T-helper 17 cell (primary cell): ENCODE measurements around the gene ADGRA1. TPM values are rescaled to one million over a fixed set of nuclear protein-coding genes. Genes with fewer than 3 reads are reported as not detected.
A peak's percentile ranks its signal among the peaks of the same experiment; 100 is the strongest.

Experiments
- ATAC-seq: fragments of 150-1000 bp; cut with Tn5 transposase; 2 replicates; pipeline ENCODE4 v1.10.0; 2021; ENCODE audit warnings: mild to moderate bottlenecking, moderate library complexity
- DNase-seq, 3 donors: peaks; one replicate each; pipeline versions ENCODE4 v3.0.0 to v3.0.0-alpha.2; 2020 to 2021
- H3K9me3 ChIP-seq: one replicate; pipeline ENCODE4 v1.7.0; 2013; ENCODE audit warnings: low read length, mild to moderate bottlenecking; ENCODE audit not compliant: control insufficient read depth, poor library complexity, severe bottlenecking
- H3K27ac Mint-ChIP-seq: one replicate; pipeline ENCODE4 v1.8.0; 2022; ENCODE audit warnings: mild to moderate bottlenecking, moderate library complexity, mixed read lengths
- H3K27me3 Mint-ChIP-seq: one replicate; pipeline ENCODE4 v1.8.0; 2022; ENCODE audit warnings: mixed read lengths
- H3K36me3 Mint-ChIP-seq: one replicate; pipeline ENCODE4 v1.8.0; 2022; ENCODE audit warnings: low read depth, mixed read lengths
- H3K4me1 Mint-ChIP-seq: one replicate; pipeline ENCODE4 v1.8.0; 2022; ENCODE audit warnings: mild to moderate bottlenecking, mixed read lengths
- H3K4me3 Mint-ChIP-seq: one replicate; pipeline ENCODE4 v1.8.0; 2022; ENCODE audit warnings: mild to moderate bottlenecking, moderate library complexity, mixed read lengths
- total RNA-seq, 4 donors: library from RNA in 2 of 4; stranded (reverse) in 2 of 4; gene quantifications; one replicate each; pipeline ENCODE4 v1.2.3 and lab custom pipeline; 2022 to 2026

ADGRA1 gene
- total RNA-seq, 2 donors from 2014 or later, result not detected

- no peak for ATAC-seq
- no peak for DNase-seq
- Mint-ChIP-seq H3K27ac (no peak overlapping the region), H3K36me3 (no peaks in the 10 kb centered on the region), H3K4me3 (no peak overlapping the region), H3K4me1 (peaks cover 4% of the 10 kb centered on the region), H3K27me3 (peaks cover 24% of the 10 kb centered on the region)
- no peaks in the 10 kb centered on the region for H3K9me3 ChIP-seq
Observed at GRCh38 chr10:133098426-133099124, 10.9 kb downstream of the ADGRA1 start.

GRCh38 chr10:133099571-133099970, 11.8 kb downstream of the ADGRA1 start:
- Mint-ChIP-seq H3K27ac (no peak overlapping the region), H3K4me1 (peaks cover 4% of the 10 kb centered on the region), H3K36me3 (no peaks in the 10 kb centered on the region), H3K4me3 (no peak overlapping the region), H3K27me3 (peaks cover 24% of the 10 kb centered on the region)
- ATAC-seq (no peak), DNase-seq (no peak)
- H3K9me3 ChIP-seq, result no peaks in the 10 kb centered on the region

GRCh38 chr10:133100186-133100585, 12.5 kb downstream of the ADGRA1 start:
- H3K4me1 Mint-ChIP-seq, result peaks cover 4% of the 10 kb centered on the region
- DNase-seq, result no peak
- ATAC-seq, result no peak
- no peaks in the 10 kb centered on the region for H3K36me3 Mint-ChIP-seq
- H3K4me3 Mint-ChIP-seq, result no peak overlapping the region
- H3K27me3 Mint-ChIP-seq, result peaks cover 28% of the 10 kb centered on the region
- no peak overlapping the region for H3K27ac Mint-ChIP-seq
- no peaks in the 10 kb centered on the region for H3K9me3 ChIP-seq

DNA sequence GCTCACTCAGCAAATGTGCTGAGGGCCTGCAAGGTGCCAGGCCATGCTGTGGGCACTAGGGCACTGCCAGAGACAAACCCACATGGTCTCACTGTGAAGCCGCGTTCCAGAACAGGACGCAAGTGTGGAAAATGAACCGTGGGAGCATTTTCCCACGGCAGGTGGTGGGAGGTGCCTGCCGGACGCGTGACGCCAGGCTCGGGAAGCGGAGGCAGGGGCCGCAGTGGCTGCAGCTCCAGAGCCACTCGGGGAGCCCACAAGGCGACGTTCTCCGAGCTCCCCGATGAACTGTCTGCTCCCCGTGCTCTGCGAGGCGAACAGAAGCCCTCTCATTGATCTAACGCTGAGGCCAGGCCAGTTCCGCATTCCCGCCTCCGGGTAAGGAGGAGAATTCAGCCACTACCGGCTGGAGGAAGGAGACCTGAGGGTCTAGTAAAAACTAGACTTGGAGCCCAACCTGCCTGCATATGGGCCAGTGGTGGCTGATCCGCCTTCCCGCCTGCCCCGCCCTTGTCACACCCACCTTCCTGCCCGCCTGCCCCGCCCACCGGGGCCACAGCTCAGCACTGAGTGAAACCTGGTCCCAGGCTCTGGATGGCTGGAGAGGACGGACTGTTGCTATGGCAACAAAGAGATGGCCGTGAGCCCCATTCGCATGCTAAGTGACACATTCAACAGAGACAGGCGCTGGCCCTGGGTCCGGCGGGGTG, 13.1 kb downstream of the ADGRA1 start:
- peak overlapping the region; percentile 15 for H3K4me3 Mint-ChIP-seq
- peak; percentile 54 for ATAC-seq
- peaks cover 4% of the 10 kb centered on the region for H3K4me1 Mint-ChIP-seq
- H3K36me3 Mint-ChIP-seq, result no peaks in the 10 kb centered on the region
- no peak for DNase-seq
- peaks cover 28% of the 10 kb centered on the region for H3K27me3 Mint-ChIP-seq
- H3K27ac Mint-ChIP-seq, result no peak overlapping the region
- no peaks in the 10 kb centered on the region for H3K9me3 ChIP-seq

DNA sequence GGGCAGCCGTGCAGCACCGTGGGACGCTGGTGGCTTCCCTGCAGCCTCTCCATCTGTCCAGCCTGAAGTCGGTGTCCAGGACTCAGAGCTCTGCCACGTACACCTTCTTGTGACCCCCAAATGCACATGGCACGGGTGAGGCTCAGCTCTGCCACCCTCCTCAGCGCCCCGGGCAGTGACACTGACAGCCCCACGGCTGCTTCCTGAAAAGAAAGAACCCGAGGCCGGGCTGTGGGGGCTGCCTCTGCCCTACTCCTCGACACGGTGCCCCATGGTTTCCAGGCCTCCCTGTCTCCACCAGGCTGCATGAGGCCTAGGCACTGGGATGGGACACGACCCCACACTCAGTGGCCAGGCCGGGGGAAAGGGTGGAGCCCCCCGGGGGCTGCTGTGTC, 13.7 kb downstream of the ADGRA1 start:
- peaks cover 28% of the 10 kb centered on the region for H3K27me3 Mint-ChIP-seq
- H3K4me1 Mint-ChIP-seq, result peaks cover 4% of the 10 kb centered on the region
- no peaks in the 10 kb centered on the region for H3K36me3 Mint-ChIP-seq
- no peak for DNase-seq
- no peaks in the 10 kb centered on the region for H3K9me3 ChIP-seq
- peak overlapping the region; percentile 15 for H3K4me3 Mint-ChIP-seq
- H3K27ac Mint-ChIP-seq, result no peak overlapping the region
- no peak for ATAC-seq

DNA sequence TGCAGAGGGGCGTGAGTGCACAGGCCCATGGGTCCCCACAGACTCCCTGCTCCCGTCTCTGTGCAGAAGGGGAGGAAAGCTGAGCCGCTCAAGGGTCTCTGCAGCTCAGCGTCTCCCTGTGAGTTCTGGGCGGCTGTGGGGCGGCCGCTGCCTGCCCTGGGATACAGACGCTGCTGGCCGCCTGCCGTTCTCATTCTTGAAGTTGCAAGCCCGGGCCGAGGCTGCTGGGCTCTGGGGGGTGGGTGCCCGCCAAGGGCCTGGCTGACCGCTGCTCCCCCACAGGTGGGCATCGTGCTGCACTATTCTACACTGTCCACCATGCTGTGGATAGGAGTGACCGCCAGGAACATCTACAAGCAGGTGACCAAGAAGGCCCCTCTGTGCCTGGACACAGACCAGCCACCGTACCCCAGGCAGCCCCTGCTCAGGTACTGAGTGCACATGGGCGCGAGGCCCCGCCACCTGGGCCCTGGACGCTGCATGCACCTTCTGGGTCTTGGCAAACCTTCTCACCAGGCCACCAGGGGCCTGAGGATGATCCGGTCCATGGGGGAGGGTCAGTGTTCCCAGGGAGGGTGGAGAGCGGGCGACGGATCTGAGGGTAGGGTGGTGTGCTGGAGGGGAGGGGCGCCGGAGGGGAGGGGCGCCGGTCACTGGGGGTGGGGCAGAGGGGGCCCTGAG, 14.8 kb downstream of the ADGRA1 start:
- no peaks in the 10 kb centered on the region for H3K9me3 ChIP-seq
- Mint-ChIP-seq H3K4me3 (no peak overlapping the region), H3K27me3 (peaks cover 20% of the 10 kb centered on the region), H3K36me3 (no peaks in the 10 kb centered on the region), H3K4me1 (peaks cover 4% of the 10 kb centered on the region), H3K27ac (no peak overlapping the region)
- no peak for ATAC-seq
- DNase-seq, result no peak

DNA sequence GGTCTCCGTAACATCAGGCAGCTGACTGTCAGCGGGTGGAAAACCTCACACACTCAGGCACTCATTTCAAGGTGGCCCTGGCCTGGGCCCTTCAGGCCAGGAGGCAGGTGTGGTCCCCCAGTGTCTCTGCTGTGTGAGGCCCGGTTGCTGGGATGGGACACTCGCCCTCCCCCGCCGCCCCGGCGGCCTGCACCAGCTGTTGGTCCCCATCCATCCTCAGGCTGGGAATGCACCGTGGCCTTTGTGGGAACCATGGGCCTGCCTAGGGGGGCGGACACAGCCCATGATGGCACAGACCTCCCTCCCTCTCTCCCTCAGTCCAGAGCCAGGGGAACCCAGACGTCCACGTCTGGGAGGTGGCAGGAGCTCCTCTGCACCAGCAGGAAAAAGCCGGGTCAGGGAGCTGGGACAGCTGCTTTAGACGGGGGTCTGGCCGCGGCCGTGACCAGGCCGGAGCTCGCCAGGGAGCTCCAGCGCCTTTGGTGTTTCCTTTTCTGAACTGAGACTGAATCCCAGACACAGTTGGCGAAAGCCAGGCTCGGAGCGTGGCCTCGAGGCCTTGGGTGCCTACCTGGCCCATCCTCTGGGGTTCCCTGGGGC, 15.7 kb downstream of the ADGRA1 start:
- Mint-ChIP-seq H3K4me3 (no peak overlapping the region), H3K36me3 (no peaks in the 10 kb centered on the region), H3K4me1 (peaks cover 4% of the 10 kb centered on the region), H3K27ac (no peak overlapping the region), H3K27me3 (peaks cover 13% of the 10 kb centered on the region)
- ATAC-seq (no peak), DNase-seq (no peak)
- H3K9me3 ChIP-seq, result no peaks in the 10 kb centered on the region

DNA sequence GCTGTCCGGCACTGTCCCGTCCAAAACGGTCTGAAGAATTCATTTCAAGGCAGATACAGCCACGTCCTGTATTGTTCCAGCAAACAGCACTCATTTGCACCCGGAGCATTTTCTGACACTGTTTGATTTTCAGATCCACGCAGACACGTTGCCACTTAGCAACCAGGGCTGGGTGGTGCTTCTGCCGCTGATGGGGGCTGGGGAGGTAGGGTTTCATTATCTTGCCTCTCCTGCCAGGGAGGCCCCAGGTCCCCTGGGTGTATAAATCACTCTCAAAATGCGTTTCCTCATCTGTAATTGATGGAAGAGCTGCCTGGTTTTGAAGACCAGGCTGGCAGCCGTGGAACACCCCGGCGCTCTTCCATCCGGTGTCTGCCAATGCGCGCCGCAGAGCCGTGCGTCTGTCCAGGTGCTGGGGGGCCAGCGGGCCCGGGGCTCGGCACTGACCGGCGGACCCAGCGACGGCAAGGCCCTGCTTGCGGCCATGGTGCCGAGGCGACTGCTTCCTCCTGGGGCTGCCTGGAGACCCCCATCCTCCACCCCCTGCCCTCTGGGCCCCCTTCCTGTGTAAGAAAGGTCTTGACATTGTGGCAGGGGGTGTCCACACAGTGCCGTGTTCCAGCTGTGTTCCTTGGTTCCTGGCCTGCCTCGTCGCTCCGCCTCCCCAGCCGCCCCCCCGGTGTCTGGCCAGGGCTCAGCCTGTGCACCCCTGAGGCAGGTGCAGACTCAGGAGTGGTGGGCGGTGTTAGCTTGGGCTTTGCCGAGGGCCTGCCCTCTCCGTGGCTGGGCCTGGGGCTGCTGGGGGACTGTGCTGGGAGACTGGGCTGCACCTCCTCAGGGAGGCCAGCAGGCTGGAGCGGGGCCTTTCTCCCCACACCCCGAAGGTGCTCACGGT, 16.6 kb downstream of the ADGRA1 start:
- Mint-ChIP-seq H3K27me3 (peaks cover 13% of the 10 kb centered on the region), H3K36me3 (no peaks in the 10 kb centered on the region), H3K27ac (no peak overlapping the region), H3K4me3 (no peak overlapping the region), H3K4me1 (peaks cover 4% of the 10 kb centered on the region)
- no peak for ATAC-seq
- DNase-seq, result no peak
- no peaks in the 10 kb centered on the region for H3K9me3 ChIP-seq

- Mint-ChIP-seq H3K4me1 (peaks cover 4% of the 10 kb centered on the region), H3K27me3 (peaks cover 15% of the 10 kb centered on the region), H3K36me3 (no peaks in the 10 kb centered on the region), H3K27ac (no peak overlapping the region), H3K4me3 (no peak overlapping the region)
- ATAC-seq (no peak), DNase-seq (no peak)
- no peaks in the 10 kb centered on the region for H3K9me3 ChIP-seq
Observed at GRCh38 chr10:133104963-133105640, 17.4 kb downstream of the ADGRA1 start.

GRCh38 chr10:133105686-133106390, 18.1 kb downstream of the ADGRA1 start:
- Mint-ChIP-seq H3K4me1 (peaks cover 4% of the 10 kb centered on the region), H3K27me3 (peaks cover 20% of the 10 kb centered on the region), H3K27ac (no peak overlapping the region), H3K4me3 (no peak overlapping the region), H3K36me3 (no peaks in the 10 kb centered on the region)
- ATAC-seq (no peak), DNase-seq (no peak)
- H3K9me3 ChIP-seq, result no peaks in the 10 kb centered on the region

DNA sequence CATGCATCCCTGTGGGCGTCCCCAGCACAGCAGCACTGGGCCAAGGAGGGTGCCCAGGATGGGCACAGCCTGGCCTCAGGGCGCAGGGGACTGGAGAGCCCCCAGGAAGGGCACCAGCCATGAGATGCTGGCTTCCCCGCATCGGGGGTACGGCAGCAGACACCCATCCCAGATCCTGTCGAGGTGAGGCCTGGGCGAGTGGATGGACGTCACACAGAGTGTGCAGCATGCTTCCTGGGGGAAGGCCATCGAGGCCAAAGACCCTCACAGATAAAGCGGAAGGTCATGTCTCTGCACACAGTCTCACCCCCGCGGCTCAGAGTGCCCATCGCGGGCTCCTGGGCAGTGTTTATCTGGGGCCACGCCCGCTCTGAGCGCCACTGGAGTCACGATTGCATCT, 18.8 kb downstream of the ADGRA1 start:
- H3K9me3 ChIP-seq, result no peaks in the 10 kb centered on the region
- H3K27me3 Mint-ChIP-seq, result peaks cover 18% of the 10 kb centered on the region
- no peak for DNase-seq
- no peak overlapping the region for H3K27ac Mint-ChIP-seq
- H3K4me1 Mint-ChIP-seq, result peaks cover 2% of the 10 kb centered on the region
- no peak overlapping the region for H3K4me3 Mint-ChIP-seq
- ATAC-seq, result no peak
- no peaks in the 10 kb centered on the region for H3K36me3 Mint-ChIP-seq

DNA sequence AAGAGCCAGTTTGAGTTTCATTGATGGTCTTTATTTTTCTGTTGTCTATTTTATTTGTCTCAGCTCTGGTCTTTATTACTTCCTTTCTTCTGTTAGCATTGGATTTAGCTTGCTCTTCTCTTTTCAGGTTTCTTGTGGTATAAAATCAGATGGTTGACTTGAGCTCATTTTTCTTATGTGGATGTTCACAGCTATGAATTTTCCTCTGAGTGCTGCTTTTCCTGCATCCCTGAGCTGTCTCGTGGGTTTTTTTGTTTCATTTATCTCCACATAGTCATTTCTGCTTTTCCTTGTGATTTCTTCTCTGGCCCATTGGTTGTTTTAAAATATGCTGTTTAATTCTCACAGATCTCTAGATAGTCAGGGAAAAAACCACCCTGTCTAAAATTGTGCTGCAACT, 19.7 kb downstream of the ADGRA1 start:
- Mint-ChIP-seq H3K36me3 (no peaks in the 10 kb centered on the region), H3K27me3 (peaks cover 11% of the 10 kb centered on the region), H3K4me1 (no peaks in the 10 kb centered on the region), H3K4me3 (no peak overlapping the region), H3K27ac (no peak overlapping the region)
- ATAC-seq (no peak), DNase-seq (no peak)
- no peaks in the 10 kb centered on the region for H3K9me3 ChIP-seq
